IPS-18c (cell line): ENCODE results near the gene PARD3.

Experiments used
- H3K4me3 ChIP-seq: 2 replicates; pipeline ENCODE4 v1.7.0; 2013; ENCODE audit warnings: low read depth, mild to moderate bottlenecking, low read length, moderate library complexity; ENCODE audit not compliant: insufficient read depth
- H3K9me3 ChIP-seq: one replicate; pipeline ENCODE4 v1.6.1; 2013; ENCODE audit warnings: mild to moderate bottlenecking, low read length, moderate library complexity; ENCODE audit not compliant: control insufficient read depth, insufficient read depth

Gene PARD3

GRCh38 chr10:34489411-34489810 is 325.7 kb downstream of the PARD3 start:
- H3K9me3 ChIP-seq: peaks cover 2% of the 10 kb centered on the region
- no peak overlapping the region for H3K4me3 ChIP-seq

GRCh38 chr10:34488476-34489130 is 326.5 kb downstream of the PARD3 start:
- H3K4me3 ChIP-seq: no peak overlapping the region

GRCh38 chr10:34486008-34486407 is 329.1 kb downstream of the PARD3 start:
- H3K9me3 ChIP-seq: peaks cover 2% of the 10 kb centered on the region
- no peak overlapping the region for H3K4me3 ChIP-seq

More at GRCh38 chr10:34488476-34489130, 326.5 kb downstream of the PARD3 start:
- peaks cover 2% of the 10 kb centered on the region for H3K9me3 ChIP-seq

- peaks cover 2% of the 10 kb centered on the region for H3K9me3 ChIP-seq
- no peak overlapping the region for H3K4me3 ChIP-seq
Observed at GRCh38 chr10:34484164-34484563, 330.9 kb downstream of the PARD3 start.

- peaks cover 2% of the 10 kb centered on the region for H3K9me3 ChIP-seq
- no peak overlapping the region for H3K4me3 ChIP-seq
Observed at GRCh38 chr10:34480345-34480744, 334.8 kb downstream of the PARD3 start.

GRCh38 chr10:34479520-34480179 is 335.4 kb downstream of the PARD3 start:
- Histone ChIP-seq H3K4me3 (no peak overlapping the region), H3K9me3 (peaks cover 2% of the 10 kb centered on the region)

GRCh38 chr10:34477249-34477648 is 337.8 kb downstream of the PARD3 start:
- Histone ChIP-seq H3K9me3 (no peaks in the 10 kb centered on the region), H3K4me3 (no peak overlapping the region)

GRCh38 chr10:34476608-34477007 is 338.5 kb downstream of the PARD3 start:
- H3K9me3 ChIP-seq: no peaks in the 10 kb centered on the region
- H3K4me3 ChIP-seq: no peak overlapping the region

- H3K9me3 ChIP-seq: no peaks in the 10 kb centered on the region
- H3K4me3 ChIP-seq: no peak overlapping the region
Observed at GRCh38 chr10:34475786-34476185, 339.3 kb downstream of the PARD3 start.

- no peaks in the 10 kb centered on the region for H3K9me3 ChIP-seq
- no peak overlapping the region for H3K4me3 ChIP-seq
Observed at GRCh38 chr10:34475274-34475646, 339.8 kb downstream of the PARD3 start.

- Histone ChIP-seq H3K9me3 (no peaks in the 10 kb centered on the region), H3K4me3 (no peak overlapping the region)
Observed at GRCh38 chr10:34474555-34475273, 340.4 kb downstream of the PARD3 start.

GRCh38 chr10:34474009-34474376 is 341.1 kb downstream of the PARD3 start:
- Histone ChIP-seq H3K9me3 (no peaks in the 10 kb centered on the region), H3K4me3 (no peak overlapping the region)

GRCh38 chr10:34473174-34474008 is 341.7 kb downstream of the PARD3 start:
- Histone ChIP-seq H3K9me3 (no peaks in the 10 kb centered on the region), H3K4me3 (no peak overlapping the region)

- H3K9me3 ChIP-seq: no peaks in the 10 kb centered on the region
- H3K4me3 ChIP-seq: no peak overlapping the region
Observed at GRCh38 chr10:34470307-34470706, 344.8 kb downstream of the PARD3 start.

- no peaks in the 10 kb centered on the region for H3K9me3 ChIP-seq
- H3K4me3 ChIP-seq: no peak overlapping the region
Observed at GRCh38 chr10:34469446-34469845, 345.6 kb downstream of the PARD3 start.

- no peaks in the 10 kb centered on the region for H3K9me3 ChIP-seq
- no peak overlapping the region for H3K4me3 ChIP-seq
Observed at GRCh38 chr10:34467902-34468301, 347.2 kb downstream of the PARD3 start.

- Histone ChIP-seq H3K4me3 (no peak overlapping the region), H3K9me3 (no peaks in the 10 kb centered on the region)
Observed at GRCh38 chr10:34467364-34467763, 347.7 kb downstream of the PARD3 start.
